GM21528 (cell line): ENCODE measurements around the gene MBNL2.

Experiments used
- ATAC-seq: cut with Tn5 transposase; IDR thresholded peaks from one replicate; pipeline ENCODE4 v1.9.1; 2021; ENCODE audit warnings: mild to moderate bottlenecking, moderate library complexity; ENCODE audit not compliant: unreplicated experiment, low FRiP score

MBNL2 gene

DNA sequence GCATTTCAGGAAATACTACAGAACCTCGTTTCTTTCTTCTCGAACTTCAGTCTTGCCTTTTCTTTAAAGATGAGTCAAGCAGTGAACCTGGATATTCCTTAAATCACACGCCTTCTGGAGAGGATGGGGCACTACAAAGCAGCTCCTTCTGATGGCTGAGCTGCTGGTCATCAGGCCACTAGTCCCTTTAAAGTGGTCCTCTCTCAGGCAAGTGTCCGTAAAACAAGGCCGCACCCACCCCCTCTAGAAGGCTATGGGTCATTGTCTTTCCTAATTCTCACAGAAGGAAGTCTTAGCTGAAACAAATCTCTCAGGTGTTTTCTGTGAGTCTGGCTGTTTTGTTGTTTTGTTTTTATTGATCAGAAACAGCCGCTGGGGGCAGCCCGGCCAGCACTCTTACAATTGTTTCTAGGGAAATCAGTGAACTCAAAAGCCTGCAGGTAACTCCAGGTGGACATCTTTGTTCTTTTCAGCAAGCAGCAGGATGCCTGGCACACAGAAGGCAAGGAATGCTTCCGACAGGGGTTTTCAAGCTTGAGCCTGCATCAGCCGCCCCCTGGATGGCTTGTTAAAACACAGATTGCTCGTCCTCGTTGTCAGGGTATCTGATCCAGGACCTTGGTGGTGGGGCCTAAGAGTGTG is 45.4 kb downstream of the MBNL2 start:
- ATAC-seq, result no peak

DNA sequence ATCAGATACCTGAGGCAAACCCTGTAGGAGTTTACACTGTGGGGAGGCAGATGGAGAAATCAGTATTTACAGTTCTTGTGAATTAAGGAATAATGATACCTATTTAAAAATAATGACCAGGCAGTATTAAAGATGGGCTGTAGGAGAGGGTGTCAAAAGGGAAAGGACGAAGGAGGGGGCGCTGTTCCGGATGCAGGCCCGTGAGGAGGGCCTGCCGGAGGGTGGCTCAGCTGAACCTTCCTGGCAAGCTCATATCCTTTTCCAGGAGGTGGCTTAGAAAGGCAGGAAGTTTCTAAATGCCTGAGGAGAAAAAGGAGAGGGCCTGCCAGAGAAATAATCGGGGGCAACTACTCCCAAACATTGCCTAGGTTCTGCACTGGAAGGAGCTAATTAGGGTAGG is 46.6 kb downstream of the MBNL2 start:
- no peak for ATAC-seq

DNA sequence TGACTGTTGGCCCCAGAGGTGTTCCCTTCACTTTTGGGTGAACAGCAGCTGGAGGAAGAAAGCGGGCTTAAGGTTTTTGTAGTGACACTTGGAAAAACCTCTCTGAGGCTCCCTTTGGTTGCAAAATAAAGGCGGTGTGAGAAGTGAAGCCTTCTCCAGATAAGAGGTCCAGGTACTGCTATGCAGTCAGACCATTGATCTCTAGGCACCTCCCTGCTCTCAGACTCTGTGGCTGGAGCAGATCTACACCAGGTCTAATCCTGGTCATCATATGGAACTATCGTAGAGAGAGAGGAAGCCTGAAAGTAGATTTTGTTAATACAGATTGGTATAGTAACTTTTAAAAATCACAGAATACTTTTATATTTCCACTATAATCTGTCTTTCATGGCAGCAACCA is 47.5 kb downstream of the MBNL2 start:
- no peak for ATAC-seq

DNA sequence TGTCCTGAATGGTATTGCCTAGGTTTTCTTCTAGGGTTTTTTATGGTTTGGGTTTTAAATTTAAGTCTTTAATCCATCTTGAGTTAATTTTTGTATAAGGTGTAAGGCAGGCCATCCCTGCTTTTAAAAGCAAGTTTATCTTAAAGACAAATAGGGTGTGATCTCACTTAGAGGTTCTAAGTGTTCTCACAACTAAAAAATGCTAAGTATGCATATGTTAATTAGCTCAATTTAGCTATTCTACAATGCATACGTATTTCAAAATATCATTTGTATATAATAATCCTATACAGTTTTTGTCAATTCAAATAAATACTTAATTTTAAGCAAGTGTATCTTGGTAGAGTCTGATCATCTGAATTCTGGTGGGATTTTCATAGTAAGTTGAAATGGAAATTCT is 50.4 kb downstream of the MBNL2 start:
- no peak for ATAC-seq

DNA sequence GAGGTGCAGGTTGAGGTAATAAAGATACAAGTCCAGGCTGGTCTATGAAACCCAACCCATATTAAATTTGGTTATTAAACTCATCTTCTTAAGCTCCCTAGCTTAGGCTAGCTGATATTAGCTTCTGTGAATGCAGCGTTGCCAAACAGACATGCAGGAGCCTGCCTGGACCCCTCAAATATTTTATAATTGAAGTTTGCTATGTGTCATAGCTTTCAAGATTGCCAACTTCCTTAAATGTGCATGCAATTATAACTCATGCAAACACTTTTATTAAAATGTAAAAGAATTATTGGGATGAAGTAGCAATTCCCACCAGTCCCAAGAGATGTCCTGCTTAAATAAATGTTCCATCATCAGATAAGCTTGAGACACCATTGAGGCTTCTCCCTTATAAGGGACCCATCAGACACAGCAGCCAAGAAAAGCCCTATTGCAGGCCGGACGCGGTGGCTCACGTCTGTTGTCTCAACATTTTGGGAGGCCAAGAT is 51.3 kb downstream of the MBNL2 start:
- ATAC-seq, result no peak

DNA sequence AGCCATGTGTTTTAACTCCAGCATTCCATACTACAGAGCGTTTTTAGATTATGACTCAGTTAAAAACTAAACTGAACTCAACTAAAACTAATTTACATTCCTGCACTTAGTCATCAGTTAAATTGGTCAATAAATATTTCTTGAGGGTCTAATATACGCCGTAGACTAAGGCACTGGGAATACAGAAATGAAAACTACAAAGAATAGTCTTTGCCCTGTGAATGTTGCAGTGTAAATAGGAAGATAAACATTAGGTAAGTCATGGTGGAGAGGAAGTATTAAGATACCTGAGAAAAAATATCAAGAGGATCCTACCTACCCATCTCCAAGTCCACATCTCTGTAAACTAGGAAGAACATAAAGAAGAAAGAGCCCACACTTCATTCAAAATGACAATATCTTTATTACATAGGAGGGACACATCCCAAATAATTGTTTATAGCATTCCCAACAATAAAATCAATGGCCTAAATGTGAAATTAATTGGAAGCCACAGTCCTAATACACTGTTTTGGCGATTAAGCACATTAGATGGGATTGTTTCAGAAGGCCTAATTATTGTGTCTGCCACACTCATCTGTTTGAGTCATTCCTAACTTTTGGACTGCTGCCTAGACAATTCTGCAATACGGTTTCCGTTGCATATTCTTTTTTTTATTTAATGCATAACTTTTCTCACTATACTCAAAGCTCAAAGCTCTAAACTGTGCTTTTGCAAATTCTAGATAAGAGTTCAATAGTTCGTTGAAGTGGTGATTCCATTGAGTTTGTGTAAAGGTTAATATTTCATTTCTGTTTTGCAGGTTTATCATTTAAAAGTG is 52.9 kb downstream of the MBNL2 start:
- no peak for ATAC-seq

DNA sequence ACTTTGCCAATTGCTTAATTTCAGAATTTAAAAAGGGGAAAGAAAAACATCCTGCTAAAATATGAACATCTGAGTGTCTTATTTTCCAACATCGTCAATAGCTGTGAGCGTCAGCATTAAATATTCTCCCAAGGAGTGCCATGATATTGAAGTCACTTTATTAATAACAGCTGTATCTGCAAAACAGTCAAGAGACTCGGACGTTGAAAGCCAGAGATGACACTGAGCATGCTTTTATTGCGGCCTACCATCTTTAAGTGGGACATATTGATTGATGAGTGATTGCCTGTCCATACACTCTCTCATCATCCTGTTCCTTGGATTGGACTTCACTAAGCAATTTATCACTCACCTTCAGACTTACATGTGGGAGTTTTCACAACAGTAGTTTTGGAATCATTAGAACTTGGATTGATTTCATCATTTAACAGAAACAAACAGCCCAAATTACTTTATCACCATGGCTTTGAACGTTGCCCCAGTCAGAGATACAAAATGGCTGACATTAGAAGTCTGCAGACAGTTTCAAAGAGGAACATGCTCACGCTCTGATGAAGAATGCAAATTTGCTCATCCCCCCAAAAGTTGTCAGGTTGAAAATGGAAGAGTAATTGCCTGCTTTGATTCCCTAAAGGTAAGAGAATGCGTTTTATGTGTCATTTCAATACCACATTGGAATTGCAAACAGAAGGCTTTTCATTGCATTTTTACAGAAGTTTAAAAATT is 53.8 kb downstream of the MBNL2 start:
- no peak for ATAC-seq

DNA sequence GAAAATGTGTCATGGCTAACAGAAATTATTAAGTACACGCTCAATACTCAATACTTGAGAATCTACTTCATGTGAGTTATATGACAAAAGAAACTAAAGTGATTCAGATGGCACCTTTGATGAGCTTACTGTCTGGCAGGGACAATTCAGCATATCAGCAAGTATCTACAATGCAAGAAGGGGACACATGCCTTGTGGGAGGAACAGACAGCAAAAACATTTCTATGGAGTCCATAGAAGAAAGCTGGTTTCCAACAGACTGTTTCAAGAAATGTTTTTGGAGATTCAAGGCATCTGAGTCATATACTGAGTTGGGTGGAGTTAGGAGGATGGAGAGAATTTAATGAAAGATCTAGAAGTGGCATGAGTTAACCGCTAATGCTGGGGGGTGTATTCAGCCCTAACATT is 54.7 kb downstream of the MBNL2 start:
- no peak for ATAC-seq

DNA sequence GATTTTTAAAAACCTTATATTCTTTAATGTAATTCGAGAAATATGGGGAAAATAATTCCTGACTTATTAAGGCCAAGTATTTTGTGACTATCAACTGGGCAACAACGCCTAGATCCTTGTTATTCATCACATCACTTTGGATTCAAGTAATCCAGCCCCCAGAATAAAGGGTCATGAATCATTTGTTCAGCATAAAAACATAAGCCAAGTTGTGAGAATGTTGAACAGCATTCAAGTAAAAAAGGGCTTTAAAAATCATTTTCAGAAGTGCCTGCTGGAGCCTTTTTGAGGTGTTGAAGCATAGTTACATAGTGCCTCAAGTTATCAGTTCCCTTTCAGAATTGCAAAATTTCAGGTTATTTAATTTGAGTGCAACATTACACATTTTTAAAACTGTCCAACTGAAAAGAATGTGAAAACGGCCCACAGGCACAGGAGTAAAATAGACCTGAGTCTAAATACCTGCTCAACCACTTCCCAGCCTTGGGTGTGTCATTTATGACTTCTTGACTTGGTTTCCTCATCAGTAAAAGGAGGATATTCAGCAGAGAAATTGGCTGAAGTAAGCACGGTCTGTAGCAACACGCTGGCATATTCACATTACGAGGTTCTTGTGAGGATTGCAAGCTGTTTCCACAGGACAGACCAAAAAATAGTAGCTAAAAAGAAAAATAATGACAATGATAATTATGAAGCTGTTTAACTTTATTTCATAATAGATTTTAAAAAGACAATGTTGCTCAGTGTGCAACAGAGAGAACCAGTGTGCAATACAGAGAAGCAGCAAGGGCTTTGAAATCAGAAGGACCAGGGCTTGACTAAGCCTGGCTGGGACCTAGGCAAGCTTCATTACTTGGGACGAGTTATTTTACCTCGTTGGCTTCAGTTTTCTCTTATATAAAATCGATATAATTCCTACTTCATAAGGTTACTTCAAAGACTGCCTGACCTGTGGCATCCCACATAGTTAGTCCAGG is 56.6 kb downstream of the MBNL2 start:
- ATAC-seq, result no peak

DNA sequence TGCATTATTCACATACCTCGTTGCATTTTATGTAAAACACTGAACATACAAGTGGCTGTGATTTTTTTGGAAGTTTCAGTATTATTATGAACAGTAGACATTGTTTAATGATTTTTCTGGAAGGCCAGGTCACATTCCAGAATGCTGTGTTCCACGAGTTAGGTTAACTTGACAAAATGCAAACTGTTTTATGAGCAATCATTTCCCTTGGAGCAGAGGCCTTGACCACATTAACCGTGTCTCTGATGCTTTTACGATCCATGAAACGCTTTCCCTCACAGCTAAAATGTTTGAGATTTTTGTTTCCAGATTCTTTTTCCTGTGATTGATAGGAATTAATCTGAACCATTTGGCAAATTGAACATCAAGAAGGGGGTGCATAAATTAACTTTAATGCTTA is 57.8 kb downstream of the MBNL2 start:
- ATAC-seq, result no peak

DNA sequence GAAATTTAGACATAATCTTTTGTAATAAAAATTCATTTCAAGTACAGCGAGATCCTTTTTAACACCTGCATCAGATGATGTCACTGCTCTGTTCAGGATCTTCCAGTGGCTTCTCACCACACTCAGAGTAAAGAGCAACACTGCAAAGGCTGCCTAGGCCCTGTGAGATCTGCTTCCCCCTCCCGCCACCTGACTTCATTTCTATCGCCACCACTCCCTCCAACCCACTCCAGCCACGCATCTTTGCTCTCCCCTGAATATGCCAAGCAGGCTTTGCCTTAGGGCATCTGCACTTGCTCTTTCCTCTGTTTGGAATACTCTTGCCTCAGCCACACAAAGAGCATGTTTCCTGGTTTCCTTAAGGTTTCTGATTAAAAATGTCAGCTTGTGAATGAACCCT is 58.3 kb downstream of the MBNL2 start:
- ATAC-seq, result no peak

DNA sequence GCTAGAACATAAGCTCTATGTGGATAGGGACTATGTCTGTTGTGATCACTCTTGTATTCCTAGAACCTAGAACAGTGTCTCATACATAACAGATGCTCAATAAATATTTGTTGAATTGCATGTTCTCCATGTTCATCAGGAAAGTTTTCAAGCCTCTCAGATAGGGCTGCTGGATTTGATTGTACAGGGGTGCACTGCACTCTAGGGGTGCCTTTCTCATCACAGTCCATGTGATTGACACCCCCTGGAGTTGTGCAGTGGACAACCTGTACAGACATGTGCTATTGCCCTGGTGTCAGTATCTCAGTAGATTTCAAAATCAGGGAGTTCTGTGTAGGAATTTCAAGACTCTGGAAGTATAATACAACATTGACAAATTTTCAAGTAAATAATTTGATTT is 58.9 kb downstream of the MBNL2 start:
- no peak for ATAC-seq

DNA sequence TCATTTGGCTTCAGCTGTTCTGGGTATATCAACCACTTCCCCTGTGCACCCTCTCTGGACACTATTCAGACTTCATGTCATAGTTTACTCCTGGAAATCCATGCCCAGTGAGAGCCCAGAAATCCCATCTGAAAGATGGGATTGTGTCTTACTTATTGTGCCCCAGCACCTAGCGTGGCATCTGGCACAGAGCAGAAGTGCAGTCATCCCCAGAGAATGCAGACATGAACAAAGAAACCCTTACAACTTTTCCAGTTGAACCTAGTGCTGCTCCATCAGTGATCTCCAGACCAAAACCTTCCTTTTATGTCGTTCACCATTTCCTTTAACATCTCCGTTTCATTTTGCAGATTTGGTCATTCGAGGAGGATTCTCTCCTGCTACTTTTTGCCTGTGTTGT is 60.6 kb downstream of the MBNL2 start:
- no peak for ATAC-seq

DNA sequence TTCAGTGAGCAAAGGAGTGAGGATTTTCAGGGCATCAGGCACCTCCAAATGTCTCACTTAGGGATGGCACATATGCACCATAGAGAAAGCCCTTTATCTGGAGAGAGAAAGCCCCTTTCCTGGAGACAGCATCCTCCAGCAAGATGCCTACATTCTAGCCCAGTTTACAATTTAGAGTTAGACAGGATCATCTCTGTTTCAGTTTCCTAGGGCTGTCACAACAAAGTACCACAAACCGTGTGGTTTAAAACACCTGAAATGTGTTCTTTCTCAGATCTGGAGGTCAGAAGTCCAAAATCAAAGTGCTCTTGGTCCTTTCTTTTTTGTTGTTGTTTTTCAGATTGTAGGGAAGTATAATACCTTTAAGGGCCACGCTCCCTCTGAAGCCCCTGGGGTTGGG is 61.8 kb downstream of the MBNL2 start:
- no peak for ATAC-seq

DNA sequence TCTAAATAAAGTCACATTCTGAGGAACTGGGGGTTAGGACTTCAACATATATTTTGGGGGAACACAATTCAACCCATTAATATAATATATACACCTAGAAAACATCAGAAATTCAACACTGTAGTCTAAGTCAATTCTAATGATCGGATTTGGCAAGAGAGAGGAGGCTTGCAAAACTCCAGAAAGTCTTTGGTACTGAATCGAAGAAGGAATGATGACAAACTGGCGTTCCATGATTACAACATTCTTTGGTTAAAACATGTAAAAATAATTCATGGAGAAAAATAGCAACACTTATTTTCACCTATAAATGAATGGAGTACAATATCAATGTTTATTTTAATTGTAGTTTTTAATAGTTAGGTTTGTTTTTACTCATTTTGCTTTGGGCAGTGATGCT is 62.4 kb downstream of the MBNL2 start:
- ATAC-seq, result no peak

DNA sequence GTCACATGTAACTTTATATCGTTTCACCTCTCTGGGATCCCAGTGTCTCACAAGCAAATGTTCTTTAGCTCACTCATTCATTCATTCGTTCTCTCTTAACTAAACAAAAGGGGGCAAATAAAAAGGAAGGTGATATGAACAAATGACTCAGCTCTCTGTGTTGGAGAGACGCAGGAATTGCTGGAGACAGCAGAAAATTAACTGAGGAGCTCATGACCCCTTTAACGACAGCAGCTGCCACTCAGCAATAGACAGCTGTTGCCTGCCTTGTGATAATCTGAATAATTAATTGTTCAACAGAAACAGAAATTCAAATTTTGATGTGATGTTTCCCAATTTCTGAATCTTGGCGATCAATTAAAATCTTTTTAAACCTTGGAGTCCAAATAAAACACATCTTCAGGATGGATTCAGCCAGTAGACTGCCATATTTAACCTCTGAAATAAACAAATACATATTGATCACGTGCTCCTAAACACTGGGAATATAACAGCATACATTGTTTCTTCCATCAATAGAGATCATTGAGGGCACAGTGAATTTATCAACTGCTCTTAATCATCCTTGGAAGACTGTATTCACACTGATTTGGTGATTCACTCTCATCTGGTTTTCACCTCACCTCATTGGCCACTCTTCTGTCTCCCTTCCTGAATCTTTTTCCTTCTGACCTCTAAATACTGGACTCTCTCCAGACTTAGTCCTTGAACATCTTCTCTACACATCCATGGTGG is 63.3 kb downstream of the MBNL2 start:
- ATAC-seq, result no peak

DNA sequence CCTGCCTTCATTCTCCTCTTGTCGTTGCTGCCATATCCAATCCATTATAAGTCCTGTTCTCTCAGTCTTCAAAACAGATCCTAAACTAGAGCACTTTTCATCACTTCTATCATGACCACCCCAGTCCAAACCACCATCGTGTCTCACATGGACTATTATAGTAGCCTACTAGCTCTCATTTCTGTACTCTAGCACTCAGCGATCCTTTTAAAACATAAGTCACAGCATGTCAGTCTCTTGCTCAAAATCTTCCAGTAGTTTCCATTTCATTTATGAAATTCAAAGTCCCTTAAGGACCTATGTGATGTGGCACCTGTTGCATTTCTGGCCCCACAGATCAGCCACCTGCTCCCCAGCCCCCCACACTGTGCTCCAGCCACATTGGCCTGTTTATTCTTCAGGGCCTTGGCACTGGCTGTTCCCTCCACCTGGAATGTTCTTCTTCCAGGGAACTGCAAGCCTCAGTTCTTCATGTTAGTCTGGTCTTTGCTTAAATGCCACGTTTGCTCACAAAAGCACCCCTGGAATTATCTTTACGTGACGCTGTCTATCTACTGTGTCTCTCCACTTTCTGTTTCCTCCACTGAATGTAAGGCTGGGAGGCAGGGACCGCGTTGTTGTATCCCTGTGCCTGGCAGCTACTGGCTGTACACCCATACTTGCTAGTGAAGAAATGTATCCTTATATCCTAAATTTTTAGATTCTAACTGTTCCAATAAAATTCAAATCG is 64.3 kb downstream of the MBNL2 start:
- no peak for ATAC-seq

DNA sequence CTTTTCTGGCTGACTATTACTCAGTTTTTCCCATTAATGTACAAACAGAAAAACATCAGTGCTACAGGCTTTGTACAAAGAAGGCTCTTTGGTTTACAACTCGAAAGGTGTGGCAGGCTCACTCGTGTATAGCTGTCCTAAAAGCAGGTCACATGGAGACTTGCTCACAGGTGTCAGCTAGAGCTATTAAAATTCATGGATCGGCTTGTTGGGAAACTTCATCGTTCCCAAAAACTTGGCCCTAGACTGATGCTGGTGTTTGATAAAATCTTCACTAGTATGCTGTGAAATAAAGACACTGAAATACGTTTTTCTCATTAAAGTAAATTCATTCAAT is 64.9 kb downstream of the MBNL2 start:
- no peak for ATAC-seq

DNA sequence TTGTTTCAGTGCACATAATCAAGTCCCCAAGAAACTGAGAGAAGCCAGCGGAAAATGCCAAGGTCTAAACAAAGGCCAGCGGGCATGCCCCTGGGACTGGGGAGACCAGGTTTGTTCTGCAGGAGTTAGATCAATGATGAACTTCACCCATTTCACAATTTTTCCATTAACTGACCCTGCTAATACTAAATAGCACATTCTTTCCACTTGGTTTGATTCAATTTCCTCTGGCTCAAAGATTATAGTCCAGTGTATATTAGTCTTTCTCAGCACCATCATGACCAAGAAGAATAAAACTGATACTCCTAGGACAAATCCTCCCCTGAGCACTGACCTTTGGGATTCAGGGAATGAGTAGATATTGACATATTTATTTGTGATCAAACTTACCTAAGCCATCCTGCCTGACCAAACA is 66.4 kb downstream of the MBNL2 start:
- ATAC-seq, result no peak
